Keratinocyte (primary cell): ENCODE measurements around the gene SHFL. TPM values are rescaled to one million over a fixed set of nuclear protein-coding genes. Genes with fewer than 3 reads are reported as not detected.

ENCODE experiments used
- DNase-seq: peaks from one replicate; pipeline ENCODE4 v3.0.0-alpha.2; 2011; ENCODE audit warnings: low read depth, missing footprints, low spot score
- FAIRE-seq: peaks from 2 replicates; lab custom pipeline; 2011; peaks lifted over from hg19 to GRCh38; lab: Jason Lieb, UNC
- H2AFZ ChIP-seq: 2 replicates; pipeline ENCODE4 v1.6.0; 2012; ENCODE audit warnings: low read length, control low read depth, inconsistent platforms; ENCODE audit not compliant: control insufficient read depth
- H3K27ac ChIP-seq: 2 replicates; pipeline ENCODE4 v1.5.1; 2011; ENCODE audit warnings: low read length; ENCODE audit not compliant: control insufficient read depth, insufficient read depth
- H3K27me3 ChIP-seq: 3 replicates; pipeline ENCODE4 v1.6.0; 2011; ENCODE audit warnings: low read length; ENCODE audit not compliant: control insufficient read depth, insufficient read depth; ENCODE audit errors: extremely low read depth
- H3K36me3 ChIP-seq, 2 experiments: 2 replicates in 1 of 2; 3 replicates in 1 of 2; pipeline ENCODE4 v1.5.1; 2011; ENCODE audit warnings: low read length in 2 of 2, mild to moderate bottlenecking in 1 of 2; ENCODE audit not compliant: control insufficient read depth in 2 of 2, insufficient read depth in 2 of 2; ENCODE audit errors: extremely low read depth in 1 of 2
- H3K4me1 ChIP-seq: 3 replicates; pipeline ENCODE4 v1.5.1; 2011; ENCODE audit warnings: low read length; ENCODE audit not compliant: control insufficient read depth, insufficient read depth; ENCODE audit errors: extremely low read depth
- H3K4me2 ChIP-seq: 3 replicates; pipeline ENCODE4 v1.6.0; 2011; ENCODE audit warnings: low read depth, low read length; ENCODE audit not compliant: control insufficient read depth, insufficient read depth; ENCODE audit errors: extremely low read depth
- H3K4me3 ChIP-seq, 3 experiments: fragments of 200-600 bp in 1 of 3; sonication (generic) in 1 of 3; 2 replicates in 2 of 3; 3 replicates in 1 of 3; pipeline ENCODE4 v1.5.1; 2011 to 2016; ENCODE audit warnings: low read length in 3 of 3, mild to moderate bottlenecking in 3 of 3, control low read depth in 2 of 3, inconsistent platforms in 1 of 3, low read depth in 1 of 3, mixed read lengths in 1 of 3, mixed run types in 1 of 3, moderate library complexity in 1 of 3; ENCODE audit not compliant: control insufficient read depth in 2 of 3, insufficient read depth in 2 of 3; ENCODE audit errors: extremely low read depth in 1 of 3
- H3K79me2 ChIP-seq: 2 replicates; pipeline ENCODE4 v1.6.0; 2012; ENCODE audit warnings: low read length; ENCODE audit not compliant: control insufficient read depth, insufficient read depth
- H3K9ac ChIP-seq: 3 replicates; pipeline ENCODE4 v1.6.0; 2011; ENCODE audit warnings: low read length; ENCODE audit not compliant: control insufficient read depth, insufficient read depth; ENCODE audit errors: extremely low read depth
- H3K9me1 ChIP-seq: 3 replicates; pipeline ENCODE4 v1.6.0; 2011; ENCODE audit warnings: low read length; ENCODE audit not compliant: control insufficient read depth, insufficient read depth; ENCODE audit errors: extremely low read depth
- H3K9me3 ChIP-seq: 2 replicates; pipeline ENCODE4 v1.5.1; 2012; ENCODE audit warnings: low read depth, low read length; ENCODE audit not compliant: control insufficient read depth
- H4K20me1 ChIP-seq: 3 replicates; pipeline ENCODE4 v1.6.0; 2011; ENCODE audit warnings: low read length; ENCODE audit not compliant: control insufficient read depth, insufficient read depth; ENCODE audit errors: extremely low read depth
- EZH2 ChIP-seq: IDR thresholded peaks from one replicate; pipeline ENCODE4 v1.6.1; 2012; ENCODE audit warnings: inconsistent platforms, mild to moderate bottlenecking, low read length, moderate library complexity
- dilution Hi-C: fragments of 300-500 bp; cut with MboI; formaldehyde crosslinking; loops from one replicate; pipeline ENCODE4 v1.7.0; 2020; ENCODE audit warnings: low sequenced_read_pairs; ENCODE audit not compliant: extremely low pct_ligation_motif_present
- polyA plus RNA-seq, 5 experiments: library from polyadenylated mRNA; depleted of rRNA in 3 of 5; stranded (reverse) in 3 of 5; stranded (forward) in 1 of 5; unstranded in 1 of 5; fragments of >200 nt; gene quantifications; 1 replicate in 1 of 5; 2 replicates in 3 of 5; 3 replicates in 1 of 5; pipeline versions ENCODE4 v1.2.1 to v1.2.3, GENCODE V29; 2011 to 2012; ENCODE audit warnings: missing spikeins in 2 of 5, low read depth in 1 of 5, low replicate concordance in 1 of 5
- TF ChIP-seq, protein P1 (sequence below), 3 experiments: IDR thresholded peaks in 1 of 3; conservative IDR thresholded peaks in 1 of 3; optimal IDR thresholded peaks in 1 of 3; 2 replicates in 2 of 3; 3 replicates in 1 of 3; pipeline versions ENCODE3 to v1.5.1; 2011; ENCODE audit warnings: low read length in 3 of 3, mild to moderate bottlenecking in 3 of 3, moderate library complexity in 2 of 3, control low read depth in 1 of 3, inconsistent platforms in 1 of 3; ENCODE audit not compliant: insufficient read depth in 2 of 3; ENCODE audit errors: extremely low read depth in 1 of 3

Gene SHFL
- polyA plus RNA-seq, 1 donor (not counting 4 experiments of a cell fraction or from before 2014, with no cell fraction given), result 36.4 TPM

- Histone ChIP-seq H3K27me3 (no peaks in the 10 kb centered on the region), H3K4me3 (no peak overlapping the region), H3K79me2 (peaks cover 3% of the 10 kb centered on the region), H3K4me1 (peaks cover 7% of the 10 kb centered on the region), H4K20me1 (no peaks in the 10 kb centered on the region), H3K4me2 (no peak overlapping the region), H3K27ac (no peak overlapping the region), H3K9me1 (no peaks in the 10 kb centered on the region), H3K9ac (no peak overlapping the region), H2AFZ (no peak overlapping the region), H3K9me3 (no peaks in the 10 kb centered on the region), H3K36me3 (peaks cover 2 to 5% of the 10 kb centered on the region in 2 experiments)
- DNase-seq (no peak), FAIRE-seq (no peak)
- TF ChIP-seq, protein P1, sequence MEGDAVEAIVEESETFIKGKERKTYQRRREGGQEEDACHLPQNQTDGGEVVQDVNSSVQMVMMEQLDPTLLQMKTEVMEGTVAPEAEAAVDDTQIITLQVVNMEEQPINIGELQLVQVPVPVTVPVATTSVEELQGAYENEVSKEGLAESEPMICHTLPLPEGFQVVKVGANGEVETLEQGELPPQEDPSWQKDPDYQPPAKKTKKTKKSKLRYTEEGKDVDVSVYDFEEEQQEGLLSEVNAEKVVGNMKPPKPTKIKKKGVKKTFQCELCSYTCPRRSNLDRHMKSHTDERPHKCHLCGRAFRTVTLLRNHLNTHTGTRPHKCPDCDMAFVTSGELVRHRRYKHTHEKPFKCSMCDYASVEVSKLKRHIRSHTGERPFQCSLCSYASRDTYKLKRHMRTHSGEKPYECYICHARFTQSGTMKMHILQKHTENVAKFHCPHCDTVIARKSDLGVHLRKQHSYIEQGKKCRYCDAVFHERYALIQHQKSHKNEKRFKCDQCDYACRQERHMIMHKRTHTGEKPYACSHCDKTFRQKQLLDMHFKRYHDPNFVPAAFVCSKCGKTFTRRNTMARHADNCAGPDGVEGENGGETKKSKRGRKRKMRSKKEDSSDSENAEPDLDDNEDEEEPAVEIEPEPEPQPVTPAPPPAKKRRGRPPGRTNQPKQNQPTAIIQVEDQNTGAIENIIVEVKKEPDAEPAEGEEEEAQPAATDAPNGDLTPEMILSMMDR (optimal IDR thresholded peaks at IDR 0.05 in 1 of 3, IDR thresholded peaks at IDR 0.05 in 1 of 3, conservative IDR thresholded peaks at IDR 0.05 in 1 of 3; ENCODE audit: extremely low read depth in 1 of 3, insufficient read depth in 2 of 3, low read length in 3 of 3), result no peak
- dilution Hi-C loops, result no loop called here
Measured at GRCh38 chr19:10124429-10124828, 38.3 kb downstream of the SHFL start.

DNA sequence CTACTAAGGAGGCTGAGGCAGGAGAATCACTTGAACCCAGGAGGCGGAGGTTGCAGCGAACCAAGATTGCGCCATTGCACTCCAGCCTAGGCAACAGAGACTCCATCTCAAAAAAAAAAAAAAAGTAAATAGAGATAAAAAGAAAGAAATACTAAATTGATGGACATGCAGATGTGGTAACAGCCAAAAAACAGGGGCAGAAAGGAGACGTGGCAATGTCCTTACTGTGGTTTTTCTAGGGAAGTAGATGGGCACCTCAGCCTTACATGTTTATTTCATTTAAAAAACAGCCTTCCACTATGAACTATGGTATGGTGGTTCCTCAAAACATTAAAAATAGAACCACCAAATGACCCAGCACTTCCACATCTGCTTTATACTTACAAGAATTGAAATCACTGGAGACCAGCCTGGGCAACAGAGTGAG lies 40.1 kb downstream of the SHFL start:
- Histone ChIP-seq H3K9ac (no peak overlapping the region), H3K4me2 (no peak overlapping the region), H3K27ac (no peak overlapping the region), H3K79me2 (no peaks in the 10 kb centered on the region), H3K4me3 (no peak overlapping the region), H3K9me1 (no peaks in the 10 kb centered on the region), H2AFZ (no peak overlapping the region), H3K36me3 (peaks cover 2 to 5% of the 10 kb centered on the region in 2 experiments), H3K27me3 (no peaks in the 10 kb centered on the region), H3K9me3 (no peaks in the 10 kb centered on the region), H4K20me1 (no peaks in the 10 kb centered on the region), H3K4me1 (no peaks in the 10 kb centered on the region)
- TF ChIP-seq, protein P1 (optimal IDR thresholded peaks at IDR 0.05 in 1 of 3, IDR thresholded peaks at IDR 0.05 in 1 of 3, conservative IDR thresholded peaks at IDR 0.05 in 1 of 3; ENCODE audit: extremely low read depth in 1 of 3, insufficient read depth in 2 of 3, low read length in 3 of 3), result no peak
- TF ChIP-seq EZH2, result no peak
- DNase-seq (no peak), FAIRE-seq (no peak)
- dilution Hi-C loops, result no loop called here
